SKM-1 treated with dmso at 0.1 percent for 144 hours (cell line): ENCODE results near the gene KCNK1.
"Not testable (repeated sequence)": the region's sequence is repeated elsewhere in the genome, so short reads cannot be mapped to it uniquely, and the experiment has no call there.

ENCODE experiments used
- DNase-seq: peaks from one replicate; lab custom pipeline; 2025; ENCODE audit not compliant: unreplicated experiment; lab: John Stamatoyannopoulos, UW

The KCNK1 gene

DNA sequence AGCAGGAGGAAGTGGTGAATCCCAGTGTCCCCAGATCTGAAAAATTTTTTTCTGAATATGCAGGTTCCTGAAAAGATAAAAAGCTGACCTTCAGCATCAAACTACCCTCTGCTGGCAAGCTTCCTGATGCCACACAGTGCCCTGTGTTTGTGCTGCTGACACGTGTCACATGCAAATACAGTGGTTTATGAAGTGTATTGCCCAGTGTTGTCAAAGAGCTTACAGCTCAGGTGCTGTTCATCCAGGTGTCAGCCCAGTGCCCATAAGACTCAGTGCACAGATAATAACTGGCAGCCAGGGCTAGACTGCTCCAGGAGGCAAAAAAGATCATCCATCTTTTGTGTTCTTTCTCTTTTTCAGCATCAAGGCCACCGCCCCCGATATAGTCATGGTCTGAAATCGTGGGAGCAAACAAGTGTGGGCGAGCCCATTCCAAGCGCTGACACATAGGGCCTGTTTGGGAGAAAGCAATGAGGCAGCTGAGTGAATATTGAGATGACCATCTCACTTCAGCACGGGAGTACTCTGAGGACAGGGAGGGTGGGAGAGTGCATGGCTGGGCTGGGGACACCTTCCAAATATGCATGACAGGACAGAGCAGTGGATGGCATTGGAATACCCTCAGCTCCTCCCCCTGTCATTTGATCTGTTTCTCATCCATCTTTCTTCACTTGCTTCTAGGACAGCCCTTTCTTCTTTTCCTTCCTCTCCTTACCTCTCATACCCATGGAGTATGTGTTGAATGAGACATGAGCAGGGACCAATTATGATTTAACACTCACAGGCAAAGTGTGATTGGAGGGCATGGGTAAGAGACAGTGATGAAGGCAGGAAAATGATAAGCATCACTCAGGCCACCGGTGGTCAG, 6.4 kb upstream of the KCNK1 start:
- DNase-seq = no peak

DNA sequence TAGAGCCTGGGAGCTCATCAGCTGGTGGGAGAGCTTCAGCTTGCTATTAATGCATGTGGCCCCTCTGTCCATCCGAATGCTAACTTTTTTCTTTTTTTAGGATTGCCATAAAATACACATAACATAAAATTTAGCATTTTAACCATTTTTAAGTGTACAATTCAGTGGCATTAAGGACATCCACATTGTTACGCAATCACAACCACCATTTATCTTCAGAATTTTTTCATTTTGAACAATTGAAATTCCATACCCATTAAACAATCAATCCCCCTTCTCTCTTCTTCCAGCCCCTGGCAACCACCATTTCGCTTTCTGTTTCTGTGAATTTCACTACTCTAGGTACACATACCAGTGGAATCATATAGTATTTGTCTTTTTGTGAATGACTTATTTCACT, 4.9 kb upstream of the KCNK1 start:
- no peak for DNase-seq

DNA sequence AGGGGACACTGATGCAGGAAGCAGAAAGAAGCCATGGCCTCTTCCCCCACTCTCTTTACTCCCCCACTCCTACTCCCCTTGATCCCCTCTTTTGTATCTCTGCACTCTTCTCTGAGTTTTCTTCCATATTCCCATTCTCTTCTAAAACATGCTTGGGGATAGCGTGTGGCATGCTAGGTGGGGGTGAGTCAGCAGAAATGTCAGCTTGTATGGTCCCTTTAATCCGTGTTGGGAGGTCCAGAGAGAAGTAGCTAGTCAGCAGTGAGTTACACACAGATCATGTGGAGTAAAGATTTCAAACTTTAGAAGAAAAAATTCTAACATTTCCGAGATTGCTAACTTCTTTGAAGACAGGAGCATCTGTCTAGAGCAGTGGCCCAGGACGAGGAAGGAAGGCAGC, 4.0 kb upstream of the KCNK1 start:
- no peak for DNase-seq

GRCh38 chr1:233610628-233611027, 3.3 kb upstream of the KCNK1 start:
- DNase-seq = no peak

DNA sequence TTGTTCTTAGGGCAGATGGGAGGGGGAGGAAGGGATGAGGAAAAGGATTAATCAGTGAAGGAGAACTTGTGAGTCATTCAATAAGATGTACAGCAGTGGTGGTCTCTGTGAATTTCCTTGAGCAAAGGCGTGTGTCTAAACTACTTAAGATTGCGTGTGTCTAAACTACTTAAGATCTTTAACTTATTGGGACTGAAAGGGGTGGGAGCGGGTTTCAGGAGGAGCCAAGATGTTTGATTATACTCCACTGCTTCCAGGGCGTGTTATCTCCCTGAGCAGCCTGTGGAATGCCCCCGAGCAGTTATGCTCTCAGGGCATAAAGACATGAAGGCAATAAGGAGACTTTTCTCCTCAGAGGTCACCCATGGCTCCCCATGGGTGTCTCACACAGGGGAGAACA, 2.5 kb upstream of the KCNK1 start:
- DNase-seq = not testable (repeated sequence)

DNA sequence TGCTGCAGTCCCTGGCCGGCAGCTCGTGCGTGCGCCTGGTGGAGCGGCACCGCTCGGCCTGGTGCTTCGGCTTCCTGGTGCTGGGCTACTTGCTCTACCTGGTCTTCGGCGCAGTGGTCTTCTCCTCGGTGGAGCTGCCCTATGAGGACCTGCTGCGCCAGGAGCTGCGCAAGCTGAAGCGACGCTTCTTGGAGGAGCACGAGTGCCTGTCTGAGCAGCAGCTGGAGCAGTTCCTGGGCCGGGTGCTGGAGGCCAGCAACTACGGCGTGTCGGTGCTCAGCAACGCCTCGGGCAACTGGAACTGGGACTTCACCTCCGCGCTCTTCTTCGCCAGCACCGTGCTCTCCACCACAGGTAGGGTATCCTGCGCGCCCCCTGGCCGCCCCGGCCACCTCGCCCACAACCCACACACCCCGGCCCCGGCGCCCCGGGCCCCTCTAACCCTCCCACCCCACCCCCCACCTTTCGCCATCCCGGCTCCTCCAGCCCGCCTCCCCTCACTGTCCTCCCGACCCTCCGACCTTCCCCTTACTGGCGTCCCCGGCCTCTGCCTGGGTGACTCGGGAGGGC, 352 bp downstream of the KCNK1 start:
- peak; percentile 42 for DNase-seq

- no peak for DNase-seq
These were observed 1.0 kb downstream of the KCNK1 start for GRCh38 chr1:233614743-233615521.

GRCh38 chr1:233615571-233615970, 1.7 kb downstream of the KCNK1 start:
- DNase-seq = no peak

GRCh38 chr1:233617025-233617424, 3.1 kb downstream of the KCNK1 start:
- DNase-seq = no peak

- not testable (repeated sequence) for DNase-seq
These were observed 5.5 kb downstream of the KCNK1 start for GRCh38 chr1:233619414-233619813.

- DNase-seq = no peak
These were observed 6.2 kb downstream of the KCNK1 start for GRCh38 chr1:233620065-233620464.

DNA sequence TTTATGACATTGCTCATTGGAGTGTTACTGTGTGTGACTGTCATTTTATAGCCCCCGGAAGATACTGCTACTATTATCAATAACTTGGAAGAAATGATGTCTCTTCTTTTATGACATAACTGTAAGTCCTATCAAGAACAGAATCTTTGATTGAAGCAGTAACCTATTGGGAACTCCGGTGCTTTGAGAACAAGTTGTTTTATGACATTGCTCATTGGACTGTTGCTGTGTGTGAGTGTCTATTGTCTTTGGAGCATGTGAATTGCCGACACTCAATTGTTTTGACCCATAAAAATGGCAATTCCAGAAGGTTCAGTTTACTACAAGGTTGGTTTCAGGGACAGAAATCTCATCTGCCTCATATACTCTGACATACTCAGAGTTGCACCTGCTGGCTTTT, 8.0 kb downstream of the KCNK1 start:
- no peak for DNase-seq

DNA sequence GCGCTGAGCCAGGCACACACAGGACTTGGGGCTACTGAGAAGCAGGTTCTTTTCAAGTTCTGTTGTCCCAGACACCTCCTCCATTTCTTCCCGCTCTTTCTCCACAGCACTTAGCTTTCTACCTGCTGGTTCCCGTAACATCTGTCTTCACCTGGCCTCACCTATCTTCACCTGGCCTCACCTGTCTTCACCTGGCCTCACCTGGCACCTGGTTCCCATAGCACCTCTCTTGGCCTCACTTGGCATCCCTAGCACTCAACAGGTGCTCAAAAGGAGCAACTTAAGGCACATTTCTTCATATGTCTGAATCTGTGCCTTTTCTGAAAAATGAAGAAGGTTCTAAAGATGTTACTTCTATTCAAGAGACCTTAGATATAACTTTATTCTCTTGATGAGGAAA, 10.4 kb downstream of the KCNK1 start:
- DNase-seq = no peak

DNA sequence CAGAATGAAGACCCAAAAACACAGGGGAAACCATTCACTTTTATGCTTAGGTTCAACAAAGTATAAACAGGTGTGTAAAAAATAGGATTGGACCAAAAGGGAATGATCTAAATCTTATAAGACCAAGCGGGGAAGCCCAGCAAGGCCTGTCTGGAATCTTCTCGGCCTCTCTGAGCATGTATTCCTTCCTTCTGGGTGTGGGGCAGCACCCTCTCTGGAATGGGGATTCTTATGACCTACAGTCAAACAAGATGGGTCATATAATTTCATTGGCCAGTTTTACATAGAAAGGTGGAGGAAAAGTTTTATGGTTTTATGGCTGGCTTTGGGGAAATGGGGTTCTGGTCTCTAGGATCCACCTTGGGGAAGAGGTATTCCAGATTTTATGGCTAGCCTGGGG, 11.2 kb downstream of the KCNK1 start:
- DNase-seq = no peak

GRCh38 chr1:233625510-233625981, 11.6 kb downstream of the KCNK1 start:
- DNase-seq = no peak

DNA sequence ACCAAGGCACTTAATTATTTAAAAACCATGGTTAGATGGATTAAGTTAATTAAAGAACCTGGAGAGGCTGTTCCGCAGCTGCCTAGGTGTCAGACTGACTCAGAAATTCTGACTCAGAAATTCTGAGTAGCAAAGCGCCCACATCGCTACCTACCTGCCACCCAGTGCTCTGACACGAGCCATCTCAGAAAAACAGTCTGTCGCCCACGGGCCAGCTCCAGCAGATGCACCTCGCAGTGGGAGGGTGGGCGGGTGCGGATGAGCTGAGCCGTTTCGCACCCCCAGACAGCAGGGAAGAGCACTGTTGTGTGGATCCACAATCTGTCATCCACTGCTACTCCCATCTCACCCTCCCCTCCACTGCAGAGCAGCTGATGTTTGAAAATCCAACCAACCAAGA, 13.5 kb downstream of the KCNK1 start:
- DNase-seq = no peak

DNA sequence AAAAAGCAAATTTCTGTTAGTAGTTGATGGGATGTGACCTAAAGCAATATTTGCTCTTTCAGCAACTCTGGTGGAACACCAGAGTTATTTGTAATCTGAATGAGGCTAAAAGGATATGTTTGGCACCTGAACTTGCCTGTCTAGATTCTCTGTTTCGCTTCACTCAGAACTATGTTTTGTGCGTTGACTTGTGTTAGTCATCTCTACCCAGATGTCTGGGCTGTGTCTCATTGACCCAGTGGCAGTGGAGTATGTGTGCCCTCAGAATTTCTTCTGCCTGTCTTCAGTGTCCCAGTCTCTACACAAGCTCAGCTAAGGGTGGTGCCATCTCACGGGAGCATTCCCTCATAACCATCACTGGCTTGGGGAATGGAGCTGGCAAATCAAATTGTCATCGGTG, 13.9 kb downstream of the KCNK1 start:
- no peak for DNase-seq

DNA sequence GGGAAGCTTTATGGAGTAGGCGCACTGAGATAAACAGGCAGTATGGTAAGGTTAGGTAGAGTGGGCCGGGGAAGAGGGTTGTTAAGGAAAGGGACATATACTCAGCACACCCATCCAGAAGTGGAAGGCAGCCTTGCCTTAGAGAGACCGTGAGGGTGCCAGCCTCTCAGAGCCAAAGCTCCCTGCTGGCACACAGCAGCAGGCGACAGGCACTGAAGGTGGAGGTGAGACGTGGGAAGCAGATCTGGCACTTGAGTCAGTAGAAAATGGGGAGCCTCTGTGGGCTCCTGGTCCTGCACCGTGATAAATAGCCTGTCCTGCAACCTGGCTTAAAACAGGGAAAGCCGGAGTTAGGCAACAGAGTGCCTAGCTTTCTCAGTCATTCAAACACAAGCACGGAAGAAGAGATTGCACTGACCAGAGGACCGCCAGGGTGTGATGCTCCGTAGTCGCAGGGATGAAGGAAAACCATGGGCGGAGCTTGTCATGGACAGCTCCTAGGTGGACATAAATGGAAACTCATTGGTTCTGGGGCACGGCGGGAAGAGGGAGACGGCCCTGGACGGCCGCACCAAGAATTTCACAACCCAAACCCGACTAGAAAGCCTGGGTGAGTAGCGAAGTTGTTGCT, 15.5 kb downstream of the KCNK1 start:
- DNase-seq = no peak

GRCh38 chr1:233631810-233632405, 18.0 kb downstream of the KCNK1 start:
- no peak for DNase-seq

- DNase-seq = no peak
These were observed 18.5 kb downstream of the KCNK1 start for GRCh38 chr1:233632436-233632835.
